HL-60/S4 (cell line): ENCODE data around the gene SUPT7L.
"Not testable (repeated sequence)": the region's sequence is repeated elsewhere in the genome, so short reads cannot be mapped to it uniquely, and the experiment has no call there.

ENCODE experiments used
- in situ Hi-C: fragments of 300-500 bp; cut with MboI; formaldehyde crosslinking; loops from 2 replicates; pipeline ENCODE4 v1.14.3; 2022; ENCODE audit warnings: low sequenced_read_pairs

Gene SUPT7L

GRCh38 chr2:27640722-27641245, 22.6 kb downstream of the SUPT7L start:
- in situ Hi-C loops, result no loop called here

- in situ Hi-C loops, result no loop called here
Measured at GRCh38 chr2:27638709-27639108, 24.7 kb downstream of the SUPT7L start.

GRCh38 chr2:27638037-27638637, 25.3 kb downstream of the SUPT7L start:
- in situ Hi-C loops, result no loop called here

GRCh38 chr2:27636766-27637165, 26.6 kb downstream of the SUPT7L start:
- in situ Hi-C loops, result no loop called here

- in situ Hi-C loops, result no loop called here
Measured at GRCh38 chr2:27634291-27634690, 29.1 kb downstream of the SUPT7L start.

GRCh38 chr2:27630257-27630656, 33.2 kb downstream of the SUPT7L start:
- in situ Hi-C loops, result not testable (repeated sequence)

GRCh38 chr2:27628767-27629709, 34.4 kb downstream of the SUPT7L start, which contains the start of the genes CCDC121 and GPN1:
Gene CCDC121, minus strand, starts transcription at chr2:27629012. Its CDS starts 1,213 bp downstream, at chr2:27627799.
Gene GPN1, plus strand, starts transcription at chr2:27629050. Its CDS starts 9 bp downstream, at chr2:27629059.
- in situ Hi-C loops, result no loop called here

GRCh38 chr2:27627963-27628766, 35.2 kb downstream of the SUPT7L start:
- in situ Hi-C loops, result no loop called here

- in situ Hi-C loops, result not testable (repeated sequence)
Measured at GRCh38 chr2:27626921-27627320, 36.5 kb downstream of the SUPT7L start.

- in situ Hi-C loops, result not testable (repeated sequence)
Measured at GRCh38 chr2:27626323-27626722, 37.1 kb downstream of the SUPT7L start.

GRCh38 chr2:27624943-27625342, 38.5 kb downstream of the SUPT7L start:
- in situ Hi-C loops, result no loop called here

GRCh38 chr2:27622921-27623384, 40.5 kb downstream of the SUPT7L start:
- in situ Hi-C loops, result no loop called here

GRCh38 chr2:27621524-27621923, 41.9 kb downstream of the SUPT7L start:
- in situ Hi-C loops, result no loop called here

GRCh38 chr2:27615316-27615715, 48.1 kb downstream of the SUPT7L start:
- in situ Hi-C loops, result no loop called here

- in situ Hi-C loops, result no loop called here
Measured at GRCh38 chr2:27613985-27614384, 49.4 kb downstream of the SUPT7L start.

GRCh38 chr2:27606611-27607010, 56.8 kb downstream of the SUPT7L start:
- in situ Hi-C loops, result no loop called here
